ENCODE data around the gene PARP15. TPM values are rescaled to one million over a fixed set of nuclear protein-coding genes. Genes with fewer than 3 reads are reported as not detected.
A peak's percentile ranks its signal among the peaks of the same experiment; 100 is the strongest.

PARP15 gene
- total RNA-seq, 1 experiment from 2014 or later, result 3.4 TPM

GRCh38 chr3:122548076-122548475 lies 29.4 kb upstream of the PARP15 start:
- CTCF ChIA-PET, result no interaction called here
- Mint-ChIP-seq H3K4me3 (ENCODE audit: low read depth, unreplicated experiment) (no peak overlapping the region), H3K27ac (ENCODE audit: unreplicated experiment) (no peak overlapping the region), H3K4me1 (ENCODE audit: low read depth, unreplicated experiment) (no peaks in the 10 kb centered on the region), H3K27me3 (ENCODE audit: unreplicated experiment) (no peaks in the 10 kb centered on the region), H3K36me3 (ENCODE audit: insufficient read depth, unreplicated experiment) (peaks cover 22% of the 10 kb centered on the region), H3K9me3 (ENCODE audit: low read depth, unreplicated experiment) (no peaks in the 10 kb centered on the region)
- DNase-seq, result no peak
- intact Hi-C loops (cut with micrococcal nuclease; ENCODE audit: unreplicated experiment), result no loop called here
- TF ChIP-seq, protein P1, sequence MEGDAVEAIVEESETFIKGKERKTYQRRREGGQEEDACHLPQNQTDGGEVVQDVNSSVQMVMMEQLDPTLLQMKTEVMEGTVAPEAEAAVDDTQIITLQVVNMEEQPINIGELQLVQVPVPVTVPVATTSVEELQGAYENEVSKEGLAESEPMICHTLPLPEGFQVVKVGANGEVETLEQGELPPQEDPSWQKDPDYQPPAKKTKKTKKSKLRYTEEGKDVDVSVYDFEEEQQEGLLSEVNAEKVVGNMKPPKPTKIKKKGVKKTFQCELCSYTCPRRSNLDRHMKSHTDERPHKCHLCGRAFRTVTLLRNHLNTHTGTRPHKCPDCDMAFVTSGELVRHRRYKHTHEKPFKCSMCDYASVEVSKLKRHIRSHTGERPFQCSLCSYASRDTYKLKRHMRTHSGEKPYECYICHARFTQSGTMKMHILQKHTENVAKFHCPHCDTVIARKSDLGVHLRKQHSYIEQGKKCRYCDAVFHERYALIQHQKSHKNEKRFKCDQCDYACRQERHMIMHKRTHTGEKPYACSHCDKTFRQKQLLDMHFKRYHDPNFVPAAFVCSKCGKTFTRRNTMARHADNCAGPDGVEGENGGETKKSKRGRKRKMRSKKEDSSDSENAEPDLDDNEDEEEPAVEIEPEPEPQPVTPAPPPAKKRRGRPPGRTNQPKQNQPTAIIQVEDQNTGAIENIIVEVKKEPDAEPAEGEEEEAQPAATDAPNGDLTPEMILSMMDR (IDR thresholded peaks at IDR 0.05; ENCODE audit: unreplicated experiment), result no peak
- BruUV-seq (replicated peaks), result no TSS peak

DNA sequence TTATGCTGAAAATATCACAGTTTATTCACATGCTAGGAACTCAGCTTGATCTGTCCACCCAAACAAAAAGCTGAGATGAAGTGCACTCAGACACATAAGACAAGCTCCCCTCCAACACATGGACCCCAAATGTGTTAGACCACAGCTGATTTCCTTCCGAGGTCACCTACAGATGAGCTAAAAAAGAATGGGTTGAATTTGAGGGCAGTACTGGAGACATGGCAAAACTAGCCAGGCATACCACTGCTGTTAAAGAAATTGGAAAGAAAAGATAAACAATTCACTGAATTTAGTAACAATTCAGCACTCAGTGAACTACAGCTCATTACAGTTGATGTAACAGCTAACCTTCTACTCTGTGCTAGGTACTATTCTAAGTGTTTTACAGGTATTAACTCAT lies 28.8 kb upstream of the PARP15 start:
- no TSS peak for BruUV-seq (replicated peaks)
- CTCF ChIA-PET, result interaction anchor here (1.3 kb wide), 1 partner anchor 131 kb away, joined by 6 read pairs; no protein-coding TSS in a partner anchor
- no peak for DNase-seq
- TF ChIP-seq, protein P1 (IDR thresholded peaks at IDR 0.05; ENCODE audit: unreplicated experiment), result no peak
- H3K4me3 Mint-ChIP-seq (ENCODE audit: low read depth, unreplicated experiment), result no peak overlapping the region
- no peaks in the 10 kb centered on the region for H3K4me1 Mint-ChIP-seq (ENCODE audit: low read depth, unreplicated experiment)
- intact Hi-C loops (cut with micrococcal nuclease; ENCODE audit: unreplicated experiment), result no loop called here
- H3K9me3 Mint-ChIP-seq (ENCODE audit: low read depth, unreplicated experiment), result no peaks in the 10 kb centered on the region
- peaks cover 25% of the 10 kb centered on the region for H3K36me3 Mint-ChIP-seq (ENCODE audit: insufficient read depth, unreplicated experiment)
- H3K27ac Mint-ChIP-seq (ENCODE audit: unreplicated experiment), result no peak overlapping the region
- no peaks in the 10 kb centered on the region for H3K27me3 Mint-ChIP-seq (ENCODE audit: unreplicated experiment)

DNA sequence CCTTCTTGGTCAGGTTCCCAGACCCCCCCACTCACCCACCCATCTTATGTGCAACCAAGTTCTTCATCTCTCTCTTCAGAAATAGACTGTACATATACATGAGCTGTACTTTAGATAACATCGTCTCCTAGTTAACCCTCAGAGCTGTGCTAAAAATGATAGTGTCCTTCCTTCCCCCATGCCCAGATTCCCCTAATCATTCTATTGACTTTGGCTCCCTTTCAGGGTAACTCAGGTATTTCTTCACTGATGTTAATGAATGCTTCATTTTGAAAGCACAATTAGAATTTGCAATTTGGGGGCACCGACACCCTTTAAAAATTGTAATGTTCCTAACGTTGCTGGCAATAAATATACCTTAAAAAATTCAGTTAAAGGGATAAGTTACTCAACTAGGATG lies 24.3 kb upstream of the PARP15 start:
- Mint-ChIP-seq H3K36me3 (ENCODE audit: insufficient read depth, unreplicated experiment) (peaks cover 27% of the 10 kb centered on the region), H3K4me1 (ENCODE audit: low read depth, unreplicated experiment) (peaks cover 7% of the 10 kb centered on the region), H3K9me3 (ENCODE audit: low read depth, unreplicated experiment) (no peaks in the 10 kb centered on the region), H3K27ac (ENCODE audit: unreplicated experiment) (no peak overlapping the region), H3K27me3 (ENCODE audit: unreplicated experiment) (no peaks in the 10 kb centered on the region), H3K4me3 (ENCODE audit: low read depth, unreplicated experiment) (no peak overlapping the region)
- TF ChIP-seq, protein P1 (IDR thresholded peaks at IDR 0.05; ENCODE audit: unreplicated experiment), result no peak
- DNase-seq, result no peak
- BruUV-seq (replicated peaks), result no TSS peak
- intact Hi-C loops (cut with micrococcal nuclease; ENCODE audit: unreplicated experiment), result no loop called here
- CTCF ChIA-PET, result no interaction called here

- Mint-ChIP-seq H3K27me3 (ENCODE audit: unreplicated experiment) (no peaks in the 10 kb centered on the region), H3K4me3 (ENCODE audit: low read depth, unreplicated experiment) (no peak overlapping the region), H3K36me3 (ENCODE audit: insufficient read depth, unreplicated experiment) (peaks cover 30% of the 10 kb centered on the region), H3K4me1 (ENCODE audit: low read depth, unreplicated experiment) (peaks cover 11% of the 10 kb centered on the region), H3K9me3 (ENCODE audit: low read depth, unreplicated experiment) (no peaks in the 10 kb centered on the region), H3K27ac (ENCODE audit: unreplicated experiment) (no peak overlapping the region)
- intact Hi-C loops (cut with micrococcal nuclease; ENCODE audit: unreplicated experiment), result no loop called here
- BruUV-seq (replicated peaks), result TSS peak; percentile 15
- TF ChIP-seq, protein P1 (IDR thresholded peaks at IDR 0.05; ENCODE audit: unreplicated experiment), result no peak
- CTCF ChIA-PET, result interaction anchor here (0.7 kb wide), 1 partner anchor 124 kb away, joined by 3 read pairs; no protein-coding TSS in a partner anchor
- DNase-seq, result no peak
These were observed 22.0 kb upstream of the PARP15 start for GRCh38 chr3:122555275-122556071.
